ENCODE data around the gene PLA2G6.

The PLA2G6 gene

GRCh38 chr22:38110863-38111852 is 70.5 kb downstream of the PLA2G6 start:
- no peak overlapping the region for H3K4me3 ChIP-seq (ENCODE audit: insufficient read depth, low read depth, low read length)
- WGBS, 2 experiments, result 78 to 83% methylated on average over 30 of the region's 30 CpGs

DNA sequence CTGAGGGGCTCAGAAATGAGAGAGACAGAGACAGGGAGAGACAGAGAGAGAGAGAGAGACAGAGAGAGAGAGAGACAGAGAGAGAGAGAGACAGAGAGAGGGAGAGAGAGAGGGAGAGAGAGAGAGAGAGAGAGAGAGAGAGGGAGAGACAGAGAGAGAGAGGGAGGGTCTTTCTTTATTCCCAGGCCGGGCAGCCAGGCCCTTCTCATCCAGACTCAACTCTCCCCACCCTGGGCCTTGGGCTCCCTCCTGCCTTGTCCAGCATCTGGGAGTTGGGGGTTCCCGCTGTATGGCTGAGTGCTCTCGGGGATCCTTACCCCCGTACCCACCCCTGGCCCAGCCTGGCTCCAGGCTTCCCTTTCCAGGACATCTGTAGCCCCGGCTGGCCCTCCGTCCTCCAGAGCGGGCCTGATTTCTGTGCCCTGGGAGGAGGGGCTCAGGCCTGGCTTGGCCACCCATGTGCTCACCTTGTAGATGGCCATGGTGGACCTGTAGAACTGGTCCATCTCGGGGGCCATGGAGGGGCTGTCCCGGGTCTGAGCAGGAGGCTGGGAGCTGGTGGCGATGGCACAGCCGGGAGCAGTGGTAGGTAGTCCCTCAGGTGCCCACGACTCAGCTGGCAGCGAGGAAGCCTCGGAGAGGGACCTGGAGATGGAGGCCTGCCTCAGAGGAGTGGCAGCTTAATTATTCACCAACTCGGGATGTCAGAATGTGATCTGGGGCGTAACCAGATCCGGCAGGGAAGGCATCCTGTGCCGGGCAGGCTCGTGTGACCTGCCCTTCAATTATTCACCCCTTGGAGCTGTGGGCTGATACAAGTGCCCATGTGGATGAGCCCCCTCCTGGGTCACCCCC is 71.4 kb downstream of the PLA2G6 start, which contains the start of gene BAIAP2L2:
Gene BAIAP2L2, minus strand, starts transcription at position 677 of the 855 bp plus-strand sequence. Its CDS starts 159 bp downstream, at position 518.
- no peaks in the 10 kb centered on the region for H3K36me3 ChIP-seq (ENCODE audit: control insufficient read depth, insufficient read depth, low read length)

More at GRCh38 chr22:38110863-38111852, 70.5 kb downstream of the PLA2G6 start:
- Histone ChIP-seq H3K27me3 (ENCODE audit: control insufficient read depth, insufficient read depth, low read length, poor library complexity, severe bottlenecking) (no peaks in the 10 kb centered on the region), H3K36me3 (ENCODE audit: control insufficient read depth, insufficient read depth, low read length) (no peaks in the 10 kb centered on the region), H3K9me3 (ENCODE audit: control insufficient read depth, low read length) (no peaks in the 10 kb centered on the region), H3K4me1 (ENCODE audit: control insufficient read depth, insufficient read depth, low read length) (peaks cover 9% of the 10 kb centered on the region), H3K27ac (ENCODE audit: insufficient read depth, low read depth, low read length, poor library complexity, severe bottlenecking) (no peak overlapping the region)

DNA sequence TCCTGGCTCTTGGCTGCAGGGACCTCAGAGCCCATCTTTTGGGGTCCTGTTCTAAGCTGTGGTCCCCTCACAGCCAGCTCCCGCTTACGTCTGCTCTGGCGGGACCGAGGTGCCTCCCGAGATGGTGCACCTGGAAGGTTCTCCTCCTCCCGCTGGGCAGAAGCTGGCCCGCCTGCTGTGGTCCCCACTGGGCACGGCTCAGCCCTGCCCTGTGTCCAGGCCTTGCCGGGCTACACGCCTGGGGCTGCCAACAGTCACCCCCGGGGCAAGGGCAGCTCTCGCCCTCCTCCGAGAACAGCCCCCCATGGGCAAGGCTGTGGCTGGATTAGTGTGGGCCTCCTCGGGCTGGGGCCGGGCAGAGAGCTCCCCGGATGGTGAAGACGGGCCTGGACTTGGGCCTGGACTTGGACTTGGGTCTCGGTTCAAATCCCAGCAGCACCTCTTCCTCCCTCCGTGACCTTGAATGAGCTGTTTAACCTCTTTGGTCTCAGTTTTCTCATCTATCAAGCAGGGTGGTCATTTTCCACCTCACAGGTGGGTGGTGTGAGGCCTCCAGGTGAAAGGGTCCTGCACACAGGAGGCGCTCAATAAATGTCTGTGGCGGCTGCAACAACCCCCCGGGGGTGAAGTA is 72.1 kb downstream of the PLA2G6 start:
- no peaks in the 10 kb centered on the region for H3K9me3 ChIP-seq (ENCODE audit: control insufficient read depth, low read length)
- no peak overlapping the region for H3K4me3 ChIP-seq (ENCODE audit: insufficient read depth, low read depth, low read length)
- no peaks in the 10 kb centered on the region for H3K27me3 ChIP-seq (ENCODE audit: control insufficient read depth, insufficient read depth, low read length, poor library complexity, severe bottlenecking)
- no peak overlapping the region for H3K27ac ChIP-seq (ENCODE audit: insufficient read depth, low read depth, low read length, poor library complexity, severe bottlenecking)
- H3K36me3 ChIP-seq (ENCODE audit: control insufficient read depth, insufficient read depth, low read length), result no peaks in the 10 kb centered on the region
- WGBS, 2 experiments, result 92% methylated on average over 22 of the region's 22 CpGs
- peaks cover 9% of the 10 kb centered on the region for H3K4me1 ChIP-seq (ENCODE audit: control insufficient read depth, insufficient read depth, low read length)

More for the DNA sequence above, 71.4 kb downstream of the PLA2G6 start, which contains the start of gene BAIAP2L2:
- H3K27me3 ChIP-seq (ENCODE audit: control insufficient read depth, insufficient read depth, low read length, poor library complexity, severe bottlenecking), result no peaks in the 10 kb centered on the region
- peaks cover 9% of the 10 kb centered on the region for H3K4me1 ChIP-seq (ENCODE audit: control insufficient read depth, insufficient read depth, low read length)
- H3K27ac ChIP-seq (ENCODE audit: insufficient read depth, low read depth, low read length, poor library complexity, severe bottlenecking), result no peak within 1 kb of the TSS
- no peak within 1 kb of the TSS for H3K4me3 ChIP-seq (ENCODE audit: insufficient read depth, low read depth, low read length)
- WGBS, 2 experiments, result 77 to 78% methylated on average over 19 of the region's 19 CpGs
- H3K9me3 ChIP-seq (ENCODE audit: control insufficient read depth, low read length), result no peaks in the 10 kb centered on the region

DNA sequence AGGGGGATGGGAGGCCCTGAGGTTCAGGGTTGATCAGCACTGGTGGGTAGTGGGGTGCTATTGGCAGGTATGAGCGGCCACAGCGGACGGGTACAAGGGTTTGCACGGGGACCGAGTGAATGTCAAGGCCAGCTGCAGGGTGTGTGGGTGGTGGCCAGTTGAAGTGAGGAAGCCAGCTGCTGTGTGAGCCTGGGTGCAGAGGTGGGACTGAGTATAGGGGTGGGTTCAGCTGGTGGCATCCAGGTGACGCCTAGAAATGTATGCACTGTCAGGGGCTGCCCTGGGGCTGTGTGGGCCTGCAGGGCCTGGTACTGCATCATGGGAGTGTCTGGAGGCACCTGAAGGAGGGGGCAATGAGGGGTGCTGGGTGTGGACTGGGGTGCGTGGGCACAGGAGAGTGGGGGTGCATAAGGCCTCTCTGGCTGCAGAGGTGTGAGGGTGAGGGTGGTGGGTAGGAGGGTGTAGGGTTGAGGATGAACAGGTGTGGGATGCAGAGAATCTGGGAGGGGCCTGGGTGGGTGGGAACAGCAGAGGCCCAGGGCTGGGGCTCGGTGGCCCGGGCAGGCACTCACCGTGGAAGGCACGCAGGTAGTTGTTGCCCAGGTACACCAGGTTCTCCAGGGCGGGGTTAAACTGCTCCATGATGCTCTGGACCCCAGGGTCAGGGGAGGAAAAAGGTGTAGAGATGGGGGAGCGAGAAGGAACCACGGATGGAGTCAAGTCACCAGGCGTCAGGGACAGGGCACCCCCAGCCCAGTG is 72.9 kb downstream of the PLA2G6 start:
- no peaks in the 10 kb centered on the region for H3K36me3 ChIP-seq (ENCODE audit: control insufficient read depth, insufficient read depth, low read length)
- peaks cover 9% of the 10 kb centered on the region for H3K4me1 ChIP-seq (ENCODE audit: control insufficient read depth, insufficient read depth, low read length)
- H3K4me3 ChIP-seq (ENCODE audit: insufficient read depth, low read depth, low read length), result no peak overlapping the region
- WGBS, 2 experiments, result 94 to 95% methylated on average over 15 of the region's 15 CpGs
- H3K27ac ChIP-seq (ENCODE audit: insufficient read depth, low read depth, low read length, poor library complexity, severe bottlenecking), result no peak overlapping the region
- no peaks in the 10 kb centered on the region for H3K27me3 ChIP-seq (ENCODE audit: control insufficient read depth, insufficient read depth, low read length, poor library complexity, severe bottlenecking)
- no peaks in the 10 kb centered on the region for H3K9me3 ChIP-seq (ENCODE audit: control insufficient read depth, low read length)

GRCh38 chr22:38107692-38108515 is 73.7 kb downstream of the PLA2G6 start:
- no peak overlapping the region for H3K4me3 ChIP-seq (ENCODE audit: insufficient read depth, low read depth, low read length)
- 86 to 88% methylated on average over 17 of the region's 17 CpGs for WGBS, 2 experiments
- no peaks in the 10 kb centered on the region for H3K9me3 ChIP-seq (ENCODE audit: control insufficient read depth, low read length)

DNA sequence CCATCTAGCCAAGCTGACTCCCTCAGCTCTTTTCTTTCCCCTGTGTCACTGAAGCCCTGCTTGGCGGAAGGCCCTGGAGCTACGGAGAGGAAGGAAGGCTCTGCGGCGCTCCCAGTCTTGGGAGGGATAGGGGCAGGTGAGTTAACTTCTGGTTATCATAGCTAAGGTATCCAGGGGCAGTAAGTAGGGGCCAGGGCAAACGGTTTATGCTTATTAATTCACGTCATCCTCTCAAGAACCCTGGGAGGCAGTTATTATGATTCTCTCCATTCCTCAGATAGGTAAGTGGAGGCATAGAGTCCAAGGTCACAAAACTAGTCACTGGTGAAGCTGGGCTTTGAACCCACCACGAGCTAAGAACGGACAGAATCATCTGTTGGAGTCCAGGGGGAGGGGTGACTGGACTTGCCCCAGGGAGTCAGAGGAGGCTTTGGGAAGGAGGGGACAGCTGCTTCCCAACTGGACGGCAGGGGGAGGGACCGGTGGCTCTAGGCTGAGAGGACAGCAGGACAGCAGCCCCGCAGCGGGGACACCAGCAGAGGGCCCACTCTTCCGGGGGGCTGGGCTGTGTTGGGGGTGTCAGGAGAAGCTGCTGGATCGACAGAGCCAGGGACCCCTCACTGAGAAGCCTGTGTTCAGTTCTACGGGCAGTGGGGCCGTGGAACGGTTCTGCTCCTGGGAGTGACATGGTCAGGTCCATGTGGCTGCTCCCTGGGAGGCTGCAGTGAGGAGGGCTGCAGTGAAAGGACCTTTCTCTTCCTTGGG is 74.6 kb downstream of the PLA2G6 start:
- no peak overlapping the region for H3K27ac ChIP-seq (ENCODE audit: insufficient read depth, low read depth, low read length, poor library complexity, severe bottlenecking)
- no peaks in the 10 kb centered on the region for H3K36me3 ChIP-seq (ENCODE audit: control insufficient read depth, insufficient read depth, low read length)
- 77 to 78% methylated on average over 17 of the region's 17 CpGs for WGBS, 2 experiments
- H3K4me3 ChIP-seq (ENCODE audit: insufficient read depth, low read depth, low read length), result no peak overlapping the region
- peaks cover 9% of the 10 kb centered on the region for H3K4me1 ChIP-seq (ENCODE audit: control insufficient read depth, insufficient read depth, low read length)
- no peaks in the 10 kb centered on the region for H3K9me3 ChIP-seq (ENCODE audit: control insufficient read depth, low read length)
- no peaks in the 10 kb centered on the region for H3K27me3 ChIP-seq (ENCODE audit: control insufficient read depth, insufficient read depth, low read length, poor library complexity, severe bottlenecking)

More at GRCh38 chr22:38107692-38108515, 73.7 kb downstream of the PLA2G6 start:
- H3K27ac ChIP-seq (ENCODE audit: insufficient read depth, low read depth, low read length, poor library complexity, severe bottlenecking), result no peak overlapping the region
- H3K36me3 ChIP-seq (ENCODE audit: control insufficient read depth, insufficient read depth, low read length), result no peaks in the 10 kb centered on the region
- H3K27me3 ChIP-seq (ENCODE audit: control insufficient read depth, insufficient read depth, low read length, poor library complexity, severe bottlenecking), result no peaks in the 10 kb centered on the region
- H3K4me1 ChIP-seq (ENCODE audit: control insufficient read depth, insufficient read depth, low read length), result peaks cover 9% of the 10 kb centered on the region

GRCh38 chr22:38104084-38104483 is 77.5 kb downstream of the PLA2G6 start:
- no peak overlapping the region for H3K4me3 ChIP-seq (ENCODE audit: insufficient read depth, low read depth, low read length)
- H3K4me1 ChIP-seq (ENCODE audit: control insufficient read depth, insufficient read depth, low read length), result no peaks in the 10 kb centered on the region
- 77 to 80% methylated on average over 6 of the region's 6 CpGs for WGBS, 2 experiments
- H3K27ac ChIP-seq (ENCODE audit: insufficient read depth, low read depth, low read length, poor library complexity, severe bottlenecking), result no peak overlapping the region
- no peaks in the 10 kb centered on the region for H3K36me3 ChIP-seq (ENCODE audit: control insufficient read depth, insufficient read depth, low read length)
- H3K27me3 ChIP-seq (ENCODE audit: control insufficient read depth, insufficient read depth, low read length, poor library complexity, severe bottlenecking), result no peaks in the 10 kb centered on the region
- H3K9me3 ChIP-seq (ENCODE audit: control insufficient read depth, low read length), result no peaks in the 10 kb centered on the region

DNA sequence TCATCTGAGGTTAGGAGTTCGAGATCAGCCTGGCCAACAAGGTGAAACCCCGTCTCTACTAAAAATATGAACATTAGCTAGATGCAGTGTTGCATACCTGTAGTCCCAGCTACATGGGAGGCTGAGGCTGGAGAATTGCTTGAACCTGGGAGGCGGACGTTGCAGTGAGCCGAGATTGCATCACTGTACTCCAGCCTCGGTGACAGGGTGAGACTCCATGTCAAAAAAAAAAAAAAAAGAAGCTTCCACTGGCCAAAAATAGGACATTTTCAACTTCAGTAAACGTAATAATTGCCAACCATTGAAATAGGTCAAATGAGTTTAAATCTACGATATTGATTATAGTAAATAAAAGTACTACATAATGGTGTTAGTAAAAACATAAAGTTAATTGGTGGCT is 78.0 kb downstream of the PLA2G6 start:
- no peaks in the 10 kb centered on the region for H3K36me3 ChIP-seq (ENCODE audit: control insufficient read depth, insufficient read depth, low read length)
- H3K27ac ChIP-seq (ENCODE audit: insufficient read depth, low read depth, low read length, poor library complexity, severe bottlenecking), result no peak overlapping the region
- no peaks in the 10 kb centered on the region for H3K27me3 ChIP-seq (ENCODE audit: control insufficient read depth, insufficient read depth, low read length, poor library complexity, severe bottlenecking)
- no peaks in the 10 kb centered on the region for H3K4me1 ChIP-seq (ENCODE audit: control insufficient read depth, insufficient read depth, low read length)
- H3K9me3 ChIP-seq (ENCODE audit: control insufficient read depth, low read length), result no peaks in the 10 kb centered on the region
- 82 to 91% methylated on average over 6 to 8 of the region's 8 CpGs for WGBS, 2 experiments
- no peak overlapping the region for H3K4me3 ChIP-seq (ENCODE audit: insufficient read depth, low read depth, low read length)
